ENCODE data around the gene GDAP2. TPM values are rescaled to one million over a fixed set of nuclear protein-coding genes. Genes with fewer than 3 reads are reported as not detected.

GDAP2 gene
- total RNA-seq, 6 donors from 2014 or later, result 20.4 to 52.4 (median 30.2) TPM

- H3K4me1 ChIP-seq, result no peaks in the 10 kb centered on the region
- no peak for ATAC-seq (ENCODE audit: low FRiP score in 2 of 2)
- no peak overlapping the region for H3K27ac ChIP-seq
- H3K27me3 ChIP-seq, result no peaks in the 10 kb centered on the region
- no peak for DNase-seq
- TF ChIP-seq POLR2AphosphoS5 (IDR thresholded peaks at IDR 0.05) (no peak), CTCF (IDR thresholded peaks at IDR 0.05) (no peak), EP300 (IDR thresholded peaks at IDR 0.05) (no peak), POLR2A (IDR thresholded peaks at IDR 0.05) (no peak)
- no peak overlapping the region for H3K4me3 ChIP-seq
- no peaks in the 10 kb centered on the region for H3K9me3 ChIP-seq
- WGBS, 2 donors, result 67 to 84% methylated on average over 2 of the region's 2 CpGs
- peaks cover 0 to 52% (median 3%) of the 10 kb centered on the region in 4 donors for H3K36me3 ChIP-seq
These were observed 43.2 kb downstream of the GDAP2 start for GRCh38 chr1:117886101-117886795.

GRCh38 chr1:117883616-117884015, 45.8 kb downstream of the GDAP2 start:
- H3K9me3 ChIP-seq, result no peaks in the 10 kb centered on the region
- H3K27me3 ChIP-seq, result no peaks in the 10 kb centered on the region
- H3K36me3 ChIP-seq, result peaks cover 4 to 75% (median 20%) of the 10 kb centered on the region in 4 donors
- H3K4me1 ChIP-seq, result no peaks in the 10 kb centered on the region
- H3K4me3 ChIP-seq, result no peak overlapping the region
- no peak for TF ChIP-seq CTCF (IDR thresholded peaks at IDR 0.05)
- TF ChIP-seq EP300 (IDR thresholded peaks at IDR 0.05), result no peak
- TF ChIP-seq POLR2A (IDR thresholded peaks at IDR 0.05), result no peak
- TF ChIP-seq POLR2AphosphoS5 (IDR thresholded peaks at IDR 0.05), result no peak
- ATAC-seq (ENCODE audit: low FRiP score in 2 of 2) (no peak), DNase-seq (no peak)
- WGBS, 2 donors, result 95 to 97% methylated on average over 1 of the region's 1 CpG
- no peak overlapping the region for H3K27ac ChIP-seq

GRCh38 chr1:117879284-117879683, 50.1 kb downstream of the GDAP2 start:
- Histone ChIP-seq H3K27ac (no peak overlapping the region), H3K27me3 (no peaks in the 10 kb centered on the region), H3K36me3 (peaks cover 17 to 95% (median 52%) of the 10 kb centered on the region in 4 donors), H3K4me3 (no peak overlapping the region), H3K4me1 (no peaks in the 10 kb centered on the region), H3K9me3 (no peaks in the 10 kb centered on the region)
- no peak for ATAC-seq (ENCODE audit: low FRiP score in 2 of 2)
- DNase-seq, result no peak
- WGBS, 2 donors, result 92 to 97% methylated on average over 1 of the region's 1 CpG
- TF ChIP-seq CTCF (IDR thresholded peaks at IDR 0.05), result no peak
- TF ChIP-seq POLR2A (IDR thresholded peaks at IDR 0.05), result no peak
- TF ChIP-seq POLR2AphosphoS5 (IDR thresholded peaks at IDR 0.05), result no peak
- TF ChIP-seq EP300 (IDR thresholded peaks at IDR 0.05), result no peak

- no peak overlapping the region for H3K27ac ChIP-seq
- DNase-seq, result no peak
- no peak for ATAC-seq (ENCODE audit: low FRiP score in 2 of 2)
- TF ChIP-seq EP300 (IDR thresholded peaks at IDR 0.05) (no peak), POLR2A (IDR thresholded peaks at IDR 0.05) (no peak)
- H3K4me3 ChIP-seq, result no peak overlapping the region
- H3K9me3 ChIP-seq, result no peaks in the 10 kb centered on the region
- no peaks in the 10 kb centered on the region for H3K27me3 ChIP-seq
- peaks cover 17 to 87% (median 57%) of the 10 kb centered on the region in 4 donors for H3K36me3 ChIP-seq
- 96 to 100% methylated on average over 1 of the region's 1 CpG for WGBS, 2 donors
- no peaks in the 10 kb centered on the region for H3K4me1 ChIP-seq
These were observed 51.6 kb downstream of the GDAP2 start for GRCh38 chr1:117877823-117878222.

- no peak overlapping the region for H3K27ac ChIP-seq
- no peak overlapping the region for H3K4me3 ChIP-seq
- TF ChIP-seq POLR2AphosphoS5 (IDR thresholded peaks at IDR 0.05) (no peak), CTCF (IDR thresholded peaks at IDR 0.05) (no peak), EP300 (IDR thresholded peaks at IDR 0.05) (no peak)
- DNase-seq (no peak), ATAC-seq (ENCODE audit: low FRiP score in 2 of 2) (no peak)
- peaks cover 0 to 4% (median 0%) of the 10 kb centered on the region in 4 donors for H3K9me3 ChIP-seq
- H3K4me1 ChIP-seq, result no peaks in the 10 kb centered on the region
- no peaks in the 10 kb centered on the region for H3K27me3 ChIP-seq
- H3K36me3 ChIP-seq, result peaks cover 11 to 82% (median 51%) of the 10 kb centered on the region in 4 donors
These were observed 58.4 kb downstream of the GDAP2 start for GRCh38 chr1:117871013-117871412.
